NCI-H446 (cell line): ENCODE measurements around the gene SENP7.
"Not testable (repeated sequence)": the region's sequence is repeated elsewhere in the genome, so short reads cannot be mapped to it uniquely, and the experiment has no call there.

Experiments
- DNase-seq, 2 experiments: peaks; one replicate each; lab custom pipeline; 2025; lab: John Stamatoyannopoulos, UW

The SENP7 gene

DNA sequence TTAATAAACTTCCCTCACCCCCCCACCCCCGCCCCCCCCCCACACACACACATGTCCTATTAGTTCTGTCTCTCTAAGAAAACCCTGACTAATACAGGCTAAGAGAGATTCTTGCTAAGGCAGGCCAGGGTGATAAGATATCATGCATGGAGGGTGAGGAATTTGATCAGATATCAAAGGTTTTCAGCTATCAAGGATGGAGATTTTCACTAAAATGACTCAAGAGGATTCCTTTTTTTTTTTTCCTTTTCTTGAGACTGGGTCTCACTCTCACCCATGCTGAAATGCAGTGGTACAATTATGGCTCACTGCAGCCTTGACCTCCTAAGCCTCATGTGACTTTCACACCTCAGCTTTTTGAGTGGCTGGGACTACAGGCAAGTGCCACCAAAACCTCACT lies 14.9 kb upstream of the SENP7 start:
- DNase-seq, result no peak

DNA sequence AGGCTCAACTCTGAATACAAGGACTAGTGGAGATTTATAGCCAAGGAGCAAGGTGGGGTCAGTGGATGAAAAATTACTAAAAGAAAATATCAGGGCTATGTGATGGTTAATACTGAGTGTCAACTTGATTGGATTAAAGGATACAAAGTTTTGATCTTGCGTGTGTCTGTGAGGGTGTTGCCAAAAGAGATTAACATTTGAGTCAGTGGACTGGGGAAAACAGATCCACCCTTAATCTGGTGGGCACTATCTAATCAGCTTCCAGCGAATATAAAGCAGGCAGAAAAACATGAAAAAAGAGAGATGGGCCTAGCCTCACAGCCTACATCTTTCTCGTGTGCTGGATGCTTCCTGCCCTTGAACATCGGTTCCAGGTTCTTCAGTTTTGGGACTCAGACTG lies 14.4 kb upstream of the SENP7 start:
- DNase-seq, result no peak

DNA sequence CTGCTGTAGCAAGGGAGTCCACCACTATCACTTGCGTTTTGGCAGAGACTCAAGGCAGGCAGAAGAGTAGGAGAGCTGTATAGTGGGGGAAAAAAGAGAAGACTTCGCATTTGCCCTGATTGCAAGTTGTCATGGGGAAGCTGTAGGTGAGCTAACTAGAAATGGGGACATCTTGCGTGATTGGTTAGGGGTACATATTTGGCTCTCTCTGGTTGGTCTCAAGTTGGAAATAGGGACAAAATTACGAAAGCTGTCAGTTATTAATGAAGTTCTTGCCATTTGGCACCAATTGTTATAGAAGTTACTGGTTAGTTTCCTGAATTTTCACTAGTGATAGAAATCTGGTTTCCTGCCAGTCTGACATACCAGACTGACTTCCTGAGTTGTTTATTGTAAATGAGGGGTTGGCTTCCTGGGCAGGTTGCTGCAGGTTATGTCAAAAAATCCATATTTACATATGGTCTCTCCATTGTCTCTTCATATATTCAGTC lies 8.2 kb upstream of the SENP7 start:
- no peak for DNase-seq

DNA sequence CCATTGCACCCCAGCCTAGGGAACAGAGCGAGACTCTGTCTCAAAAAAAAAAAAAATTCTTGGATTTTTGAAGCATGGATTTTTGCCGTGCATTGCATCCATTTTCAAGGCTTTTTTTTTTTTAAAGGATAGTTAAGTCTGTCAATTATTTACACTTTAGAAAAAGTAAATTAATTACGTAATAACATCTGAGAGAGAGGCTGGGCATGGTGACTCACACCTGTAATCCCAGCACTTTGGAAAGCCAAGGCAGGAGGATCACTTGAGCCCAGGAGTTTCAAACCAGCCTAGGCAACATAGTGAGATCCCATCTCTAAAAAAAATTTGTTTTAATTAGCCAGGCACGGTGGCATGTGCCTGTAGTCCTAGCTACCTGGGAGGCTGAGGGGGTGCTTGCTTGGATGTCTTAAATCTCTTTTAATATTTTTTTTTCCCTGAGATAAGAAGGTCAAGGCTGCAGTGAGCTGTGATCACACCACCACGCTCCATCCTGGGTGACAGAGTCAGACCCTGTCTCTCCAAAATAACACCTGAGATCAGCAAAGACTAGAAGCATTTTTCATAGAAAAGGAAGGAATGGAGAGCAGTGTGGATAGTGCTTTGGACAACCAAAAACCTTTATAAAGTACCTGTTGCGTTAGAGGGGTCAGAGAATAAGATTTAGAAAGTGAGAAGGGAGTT lies 6.8 kb upstream of the SENP7 start:
- no peak for DNase-seq

DNA sequence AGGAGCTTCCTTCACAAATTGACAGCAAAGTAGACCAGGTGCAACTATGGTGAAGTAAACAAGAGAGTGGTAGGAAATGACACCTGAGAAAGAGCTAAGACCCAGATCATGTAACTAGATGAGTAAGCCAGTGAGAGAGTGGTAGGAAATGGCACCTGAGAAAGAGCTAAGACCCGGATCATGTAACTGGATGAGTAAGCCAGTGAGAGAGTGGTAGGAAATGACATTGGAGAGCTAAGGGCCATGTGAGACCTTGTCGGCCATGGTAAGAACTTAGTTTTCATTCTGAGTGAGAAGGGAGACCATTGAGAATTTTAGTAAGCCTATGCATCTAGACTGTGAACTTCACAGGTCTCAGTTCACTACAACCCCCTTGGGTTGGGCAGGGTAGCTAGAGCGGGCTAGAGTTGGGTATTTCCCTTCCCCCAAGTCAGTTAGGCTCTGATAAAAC lies 5.4 kb upstream of the SENP7 start:
- no peak for DNase-seq

DNA sequence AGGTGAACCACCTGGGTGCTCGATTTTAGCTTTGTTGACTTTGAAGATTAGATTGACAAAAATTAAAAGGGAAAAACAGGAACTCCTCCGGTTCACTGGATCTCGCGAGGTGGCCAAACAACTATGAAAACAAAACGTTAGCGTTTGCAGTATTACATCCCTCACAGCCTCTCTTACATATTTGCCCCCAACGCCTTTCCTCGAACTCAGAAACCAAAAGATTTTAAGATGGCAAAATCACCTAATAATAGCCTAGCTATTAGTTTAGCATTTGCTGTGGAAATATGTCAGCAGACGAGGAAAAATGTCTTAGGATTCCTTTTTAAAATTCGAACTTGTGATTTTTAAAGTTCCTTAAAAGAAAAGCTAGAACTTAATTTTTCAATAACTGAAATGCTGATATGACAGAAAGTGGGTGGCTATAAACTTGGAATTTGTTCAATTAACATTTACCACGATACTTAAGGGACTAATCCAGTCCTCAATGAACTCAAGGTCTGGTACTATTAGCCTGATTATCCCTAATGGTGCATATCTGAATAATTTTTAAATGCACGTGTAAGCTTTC lies 491 bp upstream of the SENP7 start:
- DNase-seq, result no peak

DNA sequence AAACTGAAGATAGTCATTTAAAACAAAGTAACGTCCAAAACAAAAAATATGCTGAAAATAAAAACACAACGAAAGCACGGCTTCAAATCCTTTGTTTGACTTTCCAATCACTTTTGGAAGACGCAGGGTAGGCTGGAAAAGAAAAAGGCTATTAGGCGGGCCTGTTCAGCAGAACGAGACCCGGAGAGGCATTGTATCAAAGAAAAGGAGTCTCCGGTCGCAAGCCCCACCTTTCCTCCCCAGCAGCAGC lies 691 bp downstream of the SENP7 start:
- no peak for DNase-seq

DNA sequence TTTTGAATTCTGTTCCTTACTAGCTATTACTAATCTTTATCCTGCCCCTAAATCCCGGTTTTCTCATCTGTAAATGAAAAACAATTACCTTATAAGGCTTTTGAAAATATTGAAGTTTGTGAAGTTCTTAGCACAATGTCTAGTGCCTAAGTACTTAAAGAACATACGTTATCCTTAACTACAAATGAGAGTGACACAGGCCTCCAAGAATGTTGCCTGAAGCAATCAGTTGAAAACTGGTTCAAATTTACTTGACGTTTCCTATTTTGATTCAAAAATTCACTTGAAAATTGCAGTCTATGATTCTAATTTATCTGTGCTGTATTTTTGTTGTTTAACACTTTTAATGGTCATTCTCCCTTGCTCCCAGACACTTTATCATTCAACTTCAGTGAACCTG lies 3.2 kb downstream of the SENP7 start:
- no peak for DNase-seq

DNA sequence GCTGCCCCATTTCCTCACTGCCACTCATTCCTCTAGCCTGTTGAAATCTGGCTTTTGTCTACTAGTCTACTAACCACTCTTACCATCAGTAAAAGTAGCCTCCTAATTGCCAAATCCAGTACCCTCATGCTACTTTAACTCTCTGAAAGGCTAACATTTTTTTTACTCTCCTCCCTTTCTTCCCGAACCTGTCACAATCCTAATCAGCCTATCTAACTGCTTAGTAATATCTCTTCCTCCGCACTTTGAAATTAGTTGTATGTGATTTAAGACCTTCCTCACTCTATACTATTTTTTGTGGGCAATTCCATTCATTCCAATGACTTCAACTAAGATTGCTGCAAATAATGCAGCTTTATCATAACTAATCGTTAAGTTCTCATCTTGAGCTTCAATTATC lies 3.7 kb downstream of the SENP7 start:
- no peak for DNase-seq

DNA sequence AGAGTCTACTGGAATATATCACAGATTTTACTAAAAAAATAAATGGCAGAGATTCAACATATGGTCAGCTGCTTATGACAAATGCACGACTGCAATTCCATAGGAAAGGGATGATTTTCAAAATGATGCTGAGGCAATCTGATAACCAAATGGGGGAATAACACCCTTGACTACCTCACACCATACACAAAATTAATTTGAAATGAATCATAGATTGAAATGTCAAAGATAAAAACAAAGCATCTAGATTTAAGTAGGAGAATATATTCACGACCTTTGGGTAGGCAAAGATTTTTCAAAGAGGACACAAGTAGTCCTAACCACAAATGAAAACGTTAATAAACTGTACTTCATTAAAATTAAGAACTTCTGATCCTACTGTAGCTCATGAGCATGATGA lies 11.2 kb downstream of the SENP7 start:
- no peak for DNase-seq

DNA sequence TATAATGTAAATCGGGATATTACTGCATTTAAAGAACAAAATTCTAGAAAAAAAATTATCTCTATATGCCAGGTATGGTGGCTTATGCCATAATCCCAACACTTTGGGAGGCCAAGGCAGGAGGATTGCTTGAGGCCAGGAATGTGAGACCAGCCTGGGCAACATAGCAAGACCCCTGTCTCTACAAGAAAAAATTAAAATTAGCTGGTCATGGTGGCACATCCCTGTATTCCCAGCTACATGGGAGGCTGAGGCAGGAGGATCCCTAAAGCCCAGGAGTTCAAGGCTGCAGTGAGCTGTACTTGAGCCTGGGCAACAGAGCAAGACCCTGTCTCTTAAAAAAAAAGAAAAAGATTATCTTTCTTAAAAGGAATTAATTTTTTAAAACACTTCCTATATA lies 12.8 kb downstream of the SENP7 start:
- no peak for DNase-seq

DNA sequence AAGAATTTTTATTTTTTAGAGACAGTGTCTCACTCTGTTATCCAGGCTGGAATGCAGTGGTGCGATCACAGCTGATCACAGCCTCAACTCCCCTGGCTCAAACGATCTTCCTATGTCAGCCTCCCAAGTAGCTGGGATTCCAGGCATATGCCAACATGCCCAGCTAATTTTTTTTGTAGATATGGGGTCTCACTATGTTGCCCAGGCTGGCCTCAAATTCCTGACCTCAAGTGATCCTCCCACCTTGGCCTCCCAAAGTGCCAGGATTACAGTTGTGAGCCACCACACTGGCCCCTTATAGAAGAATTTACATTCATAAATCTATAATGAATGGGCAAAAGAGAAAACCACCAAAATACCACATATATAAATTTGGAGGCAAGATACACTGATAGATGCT lies 15.2 kb downstream of the SENP7 start:
- DNase-seq, result no peak

DNA sequence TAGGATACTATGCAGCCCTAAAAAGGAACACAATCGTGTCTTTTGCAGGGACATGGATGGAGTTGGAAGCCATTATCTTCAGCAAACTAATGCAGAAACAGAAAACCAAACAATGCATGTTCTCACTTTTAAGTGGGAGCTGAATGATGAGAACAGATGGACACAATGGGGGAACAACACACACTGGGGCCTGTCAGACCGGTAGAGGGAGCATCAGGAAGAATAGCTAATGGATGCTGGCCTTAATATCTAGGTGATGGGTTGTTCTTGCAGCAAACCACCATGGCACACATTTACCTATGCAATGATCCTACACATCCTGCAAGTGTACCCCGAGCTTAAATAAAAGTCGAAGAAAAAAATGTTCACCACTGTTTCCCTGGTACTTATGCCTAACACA lies 17.5 kb downstream of the SENP7 start:
- DNase-seq, result no peak

DNA sequence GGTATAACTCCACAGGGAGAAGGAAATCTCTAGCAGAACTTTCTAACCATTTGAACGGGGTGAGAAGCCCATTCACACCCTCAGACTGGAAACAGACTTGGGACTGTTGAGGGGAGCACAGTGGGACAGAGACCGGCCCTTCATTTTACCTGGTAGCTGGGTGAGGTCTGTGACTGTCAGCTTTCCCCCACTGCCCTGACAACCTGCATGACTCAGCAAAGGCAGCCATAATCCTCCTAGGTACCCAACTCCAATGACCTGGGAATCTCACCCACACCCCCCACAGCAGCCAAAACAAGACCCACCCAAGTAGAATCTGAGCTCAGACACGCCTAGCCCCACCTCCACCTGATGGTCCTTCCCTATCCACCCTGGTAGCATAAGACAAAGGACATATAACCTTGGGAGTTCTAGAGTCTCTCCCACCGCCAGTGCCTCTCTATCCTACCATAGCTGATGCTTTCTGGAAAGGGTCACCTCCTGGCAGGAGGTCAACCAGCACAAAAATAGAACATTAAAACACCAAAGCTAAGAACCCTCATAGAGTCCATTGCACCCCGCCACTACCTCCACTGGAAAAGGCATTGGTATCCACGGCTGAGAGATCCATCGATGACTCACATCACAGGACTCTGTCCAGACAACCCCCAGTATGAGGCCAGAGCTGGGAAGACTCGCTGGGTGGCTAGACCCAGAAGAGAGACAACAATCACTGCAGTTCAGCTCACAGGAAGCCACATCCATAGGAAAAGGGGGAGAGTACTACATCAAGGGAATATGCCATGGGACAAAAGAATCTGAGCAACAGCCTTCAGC lies 28.0 kb downstream of the SENP7 start:
- DNase-seq, result no peak

DNA sequence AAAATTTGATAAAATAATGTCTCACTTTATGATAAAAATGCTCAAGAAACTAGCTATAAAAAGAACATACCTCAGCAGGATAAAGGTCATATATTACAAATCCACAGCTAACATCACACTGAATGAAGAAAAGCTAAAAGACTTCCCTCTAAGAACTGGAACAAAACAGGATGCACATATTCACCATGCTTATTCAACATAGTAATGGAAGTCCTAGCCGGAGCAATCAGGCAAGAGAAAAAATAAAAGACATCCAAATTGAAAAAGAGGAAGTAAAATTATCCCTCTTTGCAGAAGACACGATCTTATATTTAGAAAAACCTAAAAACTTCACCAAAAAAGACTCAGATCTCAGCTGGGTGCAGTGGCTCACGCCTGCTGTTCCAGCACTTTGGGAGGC lies 34.0 kb downstream of the SENP7 start:
- no peak for DNase-seq

DNA sequence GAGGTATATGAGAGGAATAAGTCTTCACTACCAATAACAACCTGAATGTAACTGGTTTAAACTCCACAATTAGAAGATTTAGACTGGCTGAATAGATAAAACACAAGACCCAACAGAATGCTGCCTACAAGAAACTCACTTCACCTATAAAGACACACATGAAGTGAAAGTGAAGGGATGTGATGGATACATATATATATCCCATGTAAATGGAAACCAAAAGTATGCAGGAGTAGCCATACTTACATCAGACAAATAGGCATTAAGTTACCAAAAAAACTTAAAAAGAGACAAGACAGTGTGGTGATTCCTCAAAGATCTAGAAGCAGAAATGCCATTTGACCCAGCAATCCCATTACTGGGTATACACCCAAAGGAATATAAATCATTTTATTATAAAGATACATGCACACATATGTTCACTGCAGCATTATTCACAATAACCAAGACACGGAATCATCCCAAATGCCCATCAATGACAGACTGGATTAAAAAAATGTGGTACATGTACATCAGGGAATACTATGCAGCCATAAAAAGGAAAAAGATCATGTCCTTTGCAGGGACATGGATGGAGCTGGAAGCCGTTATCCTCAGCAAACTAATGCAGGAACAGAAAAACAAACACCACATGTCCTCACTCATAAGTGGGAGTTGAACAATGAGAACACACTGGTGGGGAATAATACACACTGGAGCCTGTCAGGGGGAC lies 38.0 kb downstream of the SENP7 start:
- not testable (repeated sequence) for DNase-seq

DNA sequence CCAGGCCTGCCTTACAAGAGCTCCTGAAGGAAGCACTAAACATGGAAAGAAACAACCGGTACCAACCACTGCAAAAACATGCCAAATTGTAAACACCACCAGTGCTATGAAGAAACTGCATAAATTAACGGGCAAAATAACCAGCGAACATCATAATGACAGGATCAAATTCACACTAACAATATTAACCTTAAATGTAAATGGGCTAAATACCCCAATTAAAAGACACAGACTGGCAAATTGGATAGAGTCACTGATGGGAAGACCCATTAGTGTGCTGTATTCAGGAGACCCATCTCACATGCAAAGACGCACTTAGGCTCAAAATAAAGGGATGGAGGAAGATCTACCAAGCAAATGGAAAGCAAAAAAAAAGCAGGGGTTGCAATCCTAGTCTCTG lies 44.3 kb downstream of the SENP7 start:
- not testable (repeated sequence) for DNase-seq

DNA sequence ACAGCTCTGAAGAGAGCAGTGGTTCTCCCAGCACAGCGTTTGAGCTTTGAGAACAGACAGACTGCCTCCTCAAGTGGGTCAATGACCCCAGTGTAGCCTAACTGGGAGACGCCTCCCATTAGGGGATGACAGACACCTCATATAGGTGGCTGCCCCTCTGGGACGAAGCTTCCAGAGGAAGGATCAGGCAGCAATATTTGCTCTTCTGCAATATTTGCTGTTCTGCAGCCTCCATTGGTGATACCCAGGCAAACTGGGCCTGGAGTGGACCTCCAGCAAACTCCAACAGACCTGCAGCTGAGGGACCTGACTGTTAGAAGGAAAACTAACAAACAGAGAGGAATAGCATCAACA lies 45.7 kb downstream of the SENP7 start:
- DNase-seq, result not testable (repeated sequence)

DNA sequence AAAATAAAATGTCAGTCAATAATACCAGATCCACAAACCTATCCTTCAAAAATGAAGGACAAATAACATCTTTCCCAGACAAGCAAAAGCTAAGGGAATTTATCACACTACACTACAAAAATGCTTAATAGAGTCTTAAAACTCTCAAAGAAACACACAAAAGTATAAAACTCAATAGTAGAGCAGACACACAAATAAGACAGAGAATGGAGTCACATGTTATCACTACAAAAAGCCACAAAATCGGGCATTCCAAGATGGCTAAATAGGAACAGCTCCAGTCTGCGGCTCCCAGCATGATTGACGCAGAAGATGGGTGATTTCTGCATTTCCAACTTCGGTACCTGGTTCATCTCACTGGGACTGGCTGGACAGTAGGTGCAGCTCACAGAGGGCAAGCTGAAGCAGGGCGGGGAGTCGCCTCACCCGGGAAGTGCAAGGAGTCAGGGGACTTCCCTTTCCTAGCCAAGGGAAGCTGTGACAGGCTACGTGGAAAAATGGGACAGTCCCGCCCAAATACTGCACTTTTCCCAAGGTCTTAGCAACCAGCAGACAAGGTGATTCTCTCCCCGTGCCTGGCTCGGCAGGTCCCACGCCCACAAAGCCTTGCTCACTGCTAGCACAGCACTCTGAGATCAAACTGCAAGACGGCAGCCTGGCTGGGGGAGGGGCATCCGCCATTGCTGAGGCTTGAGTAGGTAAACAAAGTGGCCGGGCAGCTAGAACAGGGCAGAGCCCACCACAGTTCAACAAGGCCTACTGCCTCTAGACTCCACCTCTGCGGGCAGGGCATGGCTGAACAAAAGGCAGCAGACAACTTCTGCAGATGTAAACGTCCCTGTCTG lies 46.3 kb downstream of the SENP7 start:
- no peak for DNase-seq

DNA sequence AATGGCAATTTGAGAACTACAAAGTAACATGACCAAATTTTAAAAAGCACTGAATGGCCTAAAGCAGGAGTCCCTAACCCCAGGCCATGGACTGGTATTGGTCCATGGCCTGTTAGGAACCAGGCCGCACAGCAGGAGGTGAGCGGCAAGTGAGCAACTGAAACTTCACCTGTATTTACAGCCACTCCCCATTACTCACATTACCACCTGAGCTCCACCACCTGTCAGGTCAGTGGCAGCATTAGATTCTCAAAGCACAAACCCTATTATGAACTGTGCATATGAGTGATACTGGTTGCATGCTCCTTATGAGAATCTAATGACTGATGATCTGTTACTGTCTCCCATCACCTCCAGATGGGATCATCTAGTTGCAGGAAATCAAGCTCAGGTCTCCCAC lies 48.8 kb downstream of the SENP7 start:
- DNase-seq, result no peak

DNA sequence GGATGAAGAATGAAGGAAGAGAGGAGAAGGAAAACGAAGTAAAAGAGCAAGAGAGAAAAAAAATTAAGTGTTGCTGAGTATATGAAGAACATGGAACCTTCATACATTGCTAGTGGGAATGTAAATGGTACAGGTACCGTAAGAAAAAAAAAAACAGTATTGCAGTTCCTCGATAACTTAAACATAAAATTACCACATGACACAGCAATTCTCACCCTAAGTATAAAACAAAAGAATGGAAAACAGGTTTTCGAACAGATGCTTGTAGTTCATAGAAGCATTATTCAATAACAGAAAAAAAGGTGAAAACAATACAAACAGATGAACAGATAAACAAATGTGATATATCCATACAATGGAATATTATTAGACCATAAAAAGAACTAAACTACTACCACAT lies 51.6 kb downstream of the SENP7 start:
- no peak for DNase-seq

DNA sequence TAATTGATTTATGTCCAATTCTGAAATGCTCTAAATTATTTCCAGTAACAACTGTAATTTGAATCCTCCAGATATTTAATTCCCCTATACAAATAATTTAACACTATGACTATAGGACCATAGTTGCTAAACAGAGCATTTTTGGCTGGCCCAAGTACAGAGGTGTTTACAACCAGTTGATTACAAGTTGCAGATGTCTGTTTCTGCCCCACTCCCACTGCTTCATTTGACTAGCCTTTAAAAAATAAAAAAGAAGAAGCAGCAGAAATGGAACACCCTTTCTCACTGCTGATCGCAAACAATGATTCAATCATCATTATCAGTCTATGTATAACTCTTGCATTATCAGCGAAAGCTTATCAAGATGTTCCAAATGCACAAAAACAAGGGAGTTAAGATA lies 54.6 kb downstream of the SENP7 start:
- no peak for DNase-seq
